ENCODE measurements around the gene PIAS2.
"Not testable (repeated sequence)": the region's sequence is repeated elsewhere in the genome, so short reads cannot be mapped to it uniquely, and the experiment has no call there.

Gene PIAS2

DNA sequence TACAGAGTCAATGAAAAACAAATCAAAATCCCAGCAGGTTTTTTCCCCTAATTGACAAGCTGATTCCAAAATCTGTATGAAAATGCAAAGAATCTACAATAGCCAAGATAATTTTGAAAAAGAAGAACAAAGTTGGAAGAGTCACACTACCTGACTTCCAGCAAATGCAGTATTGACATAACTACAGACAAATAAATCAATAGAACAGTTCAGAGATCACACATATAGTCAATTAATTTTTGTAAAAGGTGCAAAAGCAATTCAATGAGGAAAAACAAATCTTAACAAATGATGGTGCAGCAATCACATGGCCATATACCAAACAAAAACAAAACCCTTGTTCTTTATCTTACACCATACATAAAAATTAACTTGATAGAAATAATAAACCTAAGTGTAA, 85.9 kb downstream of the PIAS2 start:
- no peak for DNase-seq (ENCODE audit: low spot score)

DNA sequence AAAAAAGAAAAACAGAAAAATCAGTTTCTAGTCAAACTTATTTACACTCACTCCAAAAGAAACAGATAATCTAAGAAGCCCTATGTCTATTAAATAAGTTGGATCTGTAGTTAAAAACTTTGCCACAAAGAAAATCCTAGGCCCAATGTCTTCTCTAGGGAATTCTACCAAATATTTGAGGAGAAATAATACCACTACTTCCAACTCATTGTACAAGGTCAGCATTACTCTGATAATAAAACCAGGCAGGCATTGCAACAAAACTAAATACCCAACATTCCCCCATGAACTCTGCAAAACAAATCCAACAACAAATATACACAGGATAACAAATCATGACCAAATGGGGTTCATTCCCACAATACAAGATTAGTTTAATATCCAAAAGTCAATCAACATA, 86.7 kb downstream of the PIAS2 start:
- no peak for DNase-seq (ENCODE audit: low spot score)

DNA sequence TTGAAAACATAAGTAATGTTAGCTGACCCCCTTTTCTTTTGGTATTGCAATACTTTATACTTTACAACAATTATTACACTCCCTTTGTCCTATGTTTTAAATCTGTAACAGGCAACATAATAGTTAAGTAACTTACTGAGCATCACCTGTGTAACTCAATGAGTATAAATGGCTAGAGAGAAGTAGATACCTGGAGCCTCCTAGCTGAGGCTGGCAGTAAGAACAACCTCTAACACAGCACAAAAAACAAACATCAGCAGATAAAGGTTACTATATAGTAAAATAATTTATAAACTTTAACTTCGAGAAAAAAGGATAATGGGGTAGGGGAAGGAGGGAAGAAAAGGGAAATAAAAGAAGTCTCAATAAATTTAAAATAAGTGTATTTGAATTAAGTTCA, 87.4 kb downstream of the PIAS2 start:
- no peak for DNase-seq (ENCODE audit: low spot score)

DNA sequence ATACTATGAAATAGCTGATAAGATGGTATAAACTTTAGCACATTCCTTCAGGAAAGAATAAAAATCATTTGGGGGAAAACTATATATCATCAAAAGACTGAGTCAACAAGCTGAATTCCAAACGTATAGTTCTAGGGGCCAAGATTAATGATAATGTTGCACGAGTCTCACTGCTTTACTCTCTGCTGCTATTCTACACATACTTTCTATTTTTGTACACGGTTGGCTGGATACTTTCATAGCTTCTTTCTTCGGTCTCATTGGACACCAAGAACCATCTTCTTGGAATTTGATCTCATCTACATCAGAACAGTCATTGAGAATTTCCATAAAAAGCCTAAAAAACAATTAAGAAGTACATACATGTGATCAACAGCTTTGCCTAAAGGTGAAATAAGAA, 87.8 kb downstream of the PIAS2 start:
- DNase-seq (ENCODE audit: low spot score): no peak

DNA sequence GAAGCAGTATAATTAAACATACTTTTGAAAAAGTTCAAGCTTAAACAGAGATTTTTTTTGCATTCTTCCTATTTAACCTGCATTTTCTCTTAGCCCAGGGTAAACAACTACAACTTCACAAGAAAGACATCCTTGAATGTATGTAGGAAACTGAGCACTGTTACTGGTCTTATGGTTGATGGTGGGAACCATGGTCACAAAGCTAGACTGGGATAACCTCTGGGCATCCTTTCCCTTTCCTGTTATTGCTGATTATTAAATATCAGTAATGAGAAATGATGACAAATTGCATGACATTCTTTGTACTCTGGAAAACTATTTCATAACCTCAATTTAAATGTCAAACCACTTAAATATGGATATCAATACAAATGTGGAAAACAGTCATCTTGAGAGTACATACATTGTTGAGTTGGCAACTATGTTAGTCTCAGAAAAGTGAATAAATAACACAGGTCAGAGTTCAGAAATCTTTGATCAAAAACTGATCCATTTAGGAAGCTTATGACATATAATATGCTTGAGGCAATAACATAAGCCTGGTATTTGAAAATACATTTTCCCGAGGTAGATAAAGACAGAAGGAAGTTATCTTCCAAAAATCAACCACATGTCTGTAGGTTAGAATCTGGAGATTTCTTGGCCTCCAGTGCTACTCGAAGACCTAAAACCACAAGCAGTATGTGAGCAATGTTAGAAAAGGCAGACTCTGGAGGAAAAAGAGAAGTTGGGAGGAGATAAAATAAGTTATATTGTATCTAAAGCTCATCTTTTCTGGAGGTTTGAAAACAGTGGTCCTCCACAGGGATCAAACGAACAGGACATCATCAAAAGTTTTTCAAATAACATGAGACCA, 95.2 kb downstream of the PIAS2 start:
- no peak for DNase-seq (ENCODE audit: low spot score)

DNA sequence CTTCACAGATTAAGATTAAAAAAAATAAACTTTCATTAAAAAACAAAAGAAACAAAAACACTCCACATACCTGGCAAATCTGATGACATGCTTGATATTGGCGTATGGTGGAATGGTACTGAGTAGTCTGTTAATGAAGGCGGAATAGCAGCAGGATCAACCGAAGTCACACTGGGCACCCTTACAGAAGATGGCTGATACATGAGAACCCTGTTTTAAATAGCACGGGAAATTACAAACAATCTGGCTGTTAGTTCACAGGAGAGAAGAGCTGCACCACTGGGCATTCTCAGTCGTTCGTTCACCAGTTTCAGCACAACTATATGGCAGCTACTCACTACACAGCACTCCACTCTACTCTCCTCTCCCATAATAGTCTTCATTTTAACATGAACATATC, 96.4 kb downstream of the PIAS2 start:
- DNase-seq (ENCODE audit: low spot score): no peak

DNA sequence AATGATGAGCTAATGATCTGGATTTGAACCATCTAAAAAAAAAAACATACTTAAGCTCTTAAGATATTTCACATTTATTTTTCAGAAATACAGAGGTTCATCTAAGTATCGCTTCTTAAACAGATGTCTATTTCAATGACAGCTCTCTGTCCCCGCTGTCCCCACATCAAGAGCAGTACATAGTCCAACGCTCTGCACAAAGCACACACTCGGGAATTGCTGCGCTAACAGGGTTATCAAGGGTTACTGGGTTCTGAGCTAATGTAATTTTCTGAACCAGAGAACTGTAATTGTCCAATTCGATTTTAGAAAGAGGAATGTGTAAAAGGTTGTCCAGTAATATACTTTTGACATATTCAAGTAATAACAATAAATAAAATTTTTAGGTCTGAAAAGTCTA, 101.6 kb downstream of the PIAS2 start:
- DNase-seq (ENCODE audit: low spot score): no peak

DNA sequence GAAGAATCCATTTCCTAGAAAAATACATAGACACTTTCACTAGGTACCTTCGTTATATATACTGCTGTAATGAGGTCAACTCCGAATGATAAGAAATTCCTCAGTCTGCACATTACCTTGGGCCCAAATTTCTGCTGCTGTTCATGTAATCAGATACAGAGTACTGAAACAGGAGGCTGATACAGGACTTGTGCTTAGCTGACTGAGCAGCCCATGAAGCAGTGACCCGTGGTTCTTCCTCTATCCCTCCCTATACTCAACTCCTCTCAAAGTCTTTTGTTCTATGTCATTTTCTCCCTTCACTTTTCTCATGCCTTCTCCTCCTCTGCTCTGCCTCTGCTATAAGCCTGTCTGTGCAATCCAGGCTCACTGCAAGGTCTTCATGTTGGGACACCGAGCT, 102.9 kb downstream of the PIAS2 start:
- no peak for DNase-seq (ENCODE audit: low spot score)

DNA sequence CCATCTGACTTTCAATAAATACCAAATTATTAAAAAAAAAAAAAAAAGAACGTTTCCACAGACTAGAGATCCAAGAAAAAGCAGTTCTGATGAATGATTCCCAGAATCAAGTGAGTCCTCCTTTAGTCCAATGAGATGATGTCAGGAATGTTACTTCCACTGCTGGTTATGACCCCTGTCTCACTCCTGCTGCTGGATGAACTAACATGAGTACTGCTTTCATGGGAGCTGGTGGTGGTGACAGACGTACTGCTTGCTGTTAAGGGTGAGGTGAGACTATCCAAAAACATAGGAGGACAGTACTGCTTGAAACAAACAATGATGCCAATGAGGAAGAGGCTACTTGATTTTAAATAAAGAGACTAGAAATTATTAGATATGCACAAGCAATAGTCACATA, 105.0 kb downstream of the PIAS2 start:
- DNase-seq (ENCODE audit: low spot score): no peak

DNA sequence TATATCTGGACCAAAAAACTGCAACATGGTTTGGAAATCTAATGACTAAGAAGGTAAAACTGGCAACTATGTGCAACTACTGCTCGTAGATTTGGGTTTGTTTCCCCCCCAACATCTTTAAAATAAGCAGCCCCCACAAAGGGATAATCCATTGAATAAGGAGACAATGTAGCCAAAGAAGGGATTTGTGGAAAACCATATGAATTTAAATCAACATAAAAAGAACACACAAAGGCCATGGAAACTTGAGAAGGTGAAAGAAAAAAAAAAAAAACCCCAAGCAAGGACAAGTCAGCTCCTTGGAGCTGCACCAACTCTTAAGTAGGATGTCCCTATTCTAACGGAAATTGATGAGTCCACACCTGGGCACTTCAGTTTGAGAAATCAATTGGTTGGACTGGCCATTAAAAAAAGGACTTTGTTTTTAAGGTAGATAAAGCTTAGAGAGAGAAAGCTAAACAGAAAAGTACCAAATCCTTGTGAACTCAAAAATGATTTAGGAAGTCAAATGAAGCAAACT, 106.8 kb downstream of the PIAS2 start:
- no peak for DNase-seq (ENCODE audit: low spot score)

DNA sequence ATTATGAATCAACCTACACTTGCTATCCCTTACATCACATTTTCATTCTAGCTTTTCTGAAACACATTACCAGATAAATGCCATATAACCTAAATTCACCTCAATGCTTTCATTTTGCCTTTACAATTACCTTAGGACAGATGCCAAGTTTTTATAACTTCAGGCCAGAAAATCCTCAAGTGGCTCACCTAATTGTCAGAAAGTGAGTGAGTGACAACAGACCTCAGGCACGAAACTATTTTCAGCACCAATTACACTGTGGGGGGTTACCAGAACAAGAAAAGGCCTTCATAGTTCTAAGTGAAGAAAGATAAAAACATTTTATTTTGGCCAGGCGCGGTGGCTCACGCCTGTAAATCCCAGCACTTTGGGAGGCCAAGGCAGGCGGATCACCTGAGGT, 108.2 kb downstream of the PIAS2 start:
- no peak for DNase-seq (ENCODE audit: low spot score)

DNA sequence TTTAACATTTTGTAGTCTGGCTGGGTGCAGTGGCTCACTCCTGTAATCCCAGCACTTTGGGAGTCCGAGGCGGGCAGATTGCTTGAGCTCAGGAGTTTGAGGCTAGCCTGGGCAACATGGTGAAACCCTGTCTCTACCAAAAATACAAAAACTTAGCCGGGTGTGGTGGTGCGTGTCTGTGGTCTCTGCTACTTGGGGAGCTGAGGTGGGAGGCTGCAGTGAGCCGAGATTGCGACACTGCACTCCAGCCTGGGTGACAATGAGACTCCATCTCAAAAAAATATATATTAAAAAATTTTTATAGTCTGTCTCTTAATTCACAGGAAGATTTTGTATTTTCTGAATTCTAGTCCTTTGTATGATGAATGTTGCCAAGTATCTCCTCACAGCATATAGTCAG, 121.4 kb downstream of the PIAS2 start:
- DNase-seq (ENCODE audit: low spot score): not testable (repeated sequence)

DNA sequence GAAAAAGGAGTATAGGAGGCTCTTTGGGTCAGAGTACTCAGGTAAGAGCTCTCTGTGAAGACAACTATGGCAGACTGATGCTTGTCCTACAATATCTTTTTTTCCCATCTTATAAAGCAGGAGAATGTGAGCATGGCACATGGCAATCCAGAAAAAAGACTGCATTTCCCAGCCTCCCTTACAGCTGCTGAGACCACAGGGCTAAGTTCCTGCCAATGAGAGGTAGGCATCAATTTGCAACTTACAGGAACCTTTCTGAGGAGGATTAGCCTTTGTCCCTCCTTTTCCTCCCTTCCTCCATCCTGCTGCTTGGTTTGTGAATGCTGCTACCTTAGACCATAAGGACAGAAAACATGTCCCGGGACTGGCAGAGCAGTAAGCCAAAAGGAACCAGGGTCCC, 122.7 kb downstream of the PIAS2 start:
- no peak for DNase-seq (ENCODE audit: low spot score)

DNA sequence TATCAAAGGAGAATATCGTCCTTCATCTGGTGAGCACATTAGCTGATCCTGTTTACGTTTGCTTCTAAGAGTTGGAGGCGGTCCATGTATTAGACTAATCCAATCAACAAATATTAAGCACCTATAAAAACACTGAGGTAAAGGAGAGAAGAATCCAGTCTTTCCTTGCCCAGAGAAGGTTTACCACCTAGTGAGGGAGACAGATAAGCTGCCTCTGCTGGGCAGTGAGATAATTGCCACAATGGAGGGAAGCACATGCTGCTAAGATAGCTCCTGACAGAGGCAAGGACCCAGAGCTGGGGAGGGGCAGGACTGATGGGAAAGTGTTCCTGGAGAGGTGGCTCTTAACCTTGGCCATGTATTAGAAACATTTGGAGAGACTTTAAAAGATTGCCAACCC, 123.7 kb downstream of the PIAS2 start:
- DNase-seq (ENCODE audit: low spot score): no peak

DNA sequence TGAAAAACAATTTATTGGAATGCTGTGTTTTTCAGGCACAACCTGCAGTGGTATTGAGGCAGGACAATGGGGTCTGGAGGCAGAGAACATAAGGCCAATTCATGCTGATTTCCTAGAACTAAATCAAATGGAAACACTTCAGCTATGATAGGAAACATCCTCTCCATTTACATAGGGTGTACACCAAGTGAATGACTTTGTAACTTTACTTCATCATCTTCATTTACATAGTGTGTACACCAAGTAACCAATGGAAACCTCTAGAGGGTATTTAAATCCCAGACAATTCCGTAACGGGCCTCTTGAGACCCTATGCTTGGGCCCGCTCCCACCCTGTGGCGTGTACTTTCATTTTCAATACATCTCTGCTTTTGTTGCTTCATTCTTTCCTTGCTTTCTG, 128.2 kb downstream of the PIAS2 start:
- DNase-seq (ENCODE audit: low spot score): no peak

DNA sequence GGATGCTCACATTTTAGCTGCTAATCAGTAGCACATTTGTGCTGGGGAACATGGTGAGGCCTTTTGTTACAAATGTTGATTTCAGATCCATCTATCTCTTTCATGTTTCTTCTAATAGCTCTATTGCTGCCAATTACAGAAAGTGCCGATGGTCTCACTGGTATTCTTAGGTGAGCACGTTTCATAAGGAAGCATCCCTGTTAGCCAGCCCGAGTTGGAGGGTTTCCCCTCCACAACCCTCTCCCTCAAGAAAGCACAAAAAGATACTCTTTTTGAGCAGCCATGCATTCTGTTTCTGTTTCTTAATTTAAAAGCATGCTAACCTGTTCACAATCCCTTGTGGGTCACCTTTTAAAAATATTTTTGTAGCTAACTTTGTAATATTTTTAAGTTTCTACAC, 129.6 kb downstream of the PIAS2 start:
- no peak for DNase-seq (ENCODE audit: low spot score)

DNA sequence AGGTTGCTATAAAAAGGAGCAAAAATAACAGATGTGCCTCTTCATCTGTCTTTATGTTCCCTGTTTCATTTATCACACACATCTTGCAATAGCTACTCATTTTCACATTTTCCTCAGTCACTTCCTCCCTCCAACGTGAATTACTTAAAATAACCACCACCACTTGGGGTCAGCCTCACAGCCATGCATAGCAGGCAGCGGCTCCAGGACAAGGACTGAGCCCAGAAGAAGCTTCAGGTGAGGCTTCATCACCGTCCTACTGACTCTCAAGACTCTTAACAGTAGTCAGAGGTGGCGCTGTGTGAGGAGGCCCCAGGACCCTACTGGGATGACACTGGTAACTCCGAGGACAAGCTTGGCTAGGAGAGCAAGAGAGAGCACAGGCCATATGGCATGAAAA, 144.9 kb downstream of the PIAS2 start:
- no peak for DNase-seq (ENCODE audit: low spot score)

DNA sequence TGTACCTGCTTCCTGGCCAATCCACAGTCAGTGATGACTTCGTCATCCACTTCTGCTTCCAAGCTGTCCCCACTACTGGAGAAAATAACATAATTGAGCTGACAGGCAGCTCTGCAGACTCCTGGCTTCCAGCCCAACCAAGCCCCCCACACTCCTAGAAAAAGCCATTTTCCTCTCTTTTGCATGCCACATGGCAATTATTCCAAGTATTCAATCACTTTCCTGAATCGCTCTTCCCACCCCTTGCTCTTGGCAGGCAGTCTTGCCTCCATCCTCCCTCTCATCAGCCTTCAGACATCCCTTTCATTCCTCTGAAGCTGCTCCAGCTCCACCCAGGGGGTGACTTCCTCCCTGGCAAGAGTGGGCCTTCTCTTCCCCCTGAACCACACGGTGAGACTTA, 146.2 kb downstream of the PIAS2 start:
- no peak for DNase-seq (ENCODE audit: low spot score)

DNA sequence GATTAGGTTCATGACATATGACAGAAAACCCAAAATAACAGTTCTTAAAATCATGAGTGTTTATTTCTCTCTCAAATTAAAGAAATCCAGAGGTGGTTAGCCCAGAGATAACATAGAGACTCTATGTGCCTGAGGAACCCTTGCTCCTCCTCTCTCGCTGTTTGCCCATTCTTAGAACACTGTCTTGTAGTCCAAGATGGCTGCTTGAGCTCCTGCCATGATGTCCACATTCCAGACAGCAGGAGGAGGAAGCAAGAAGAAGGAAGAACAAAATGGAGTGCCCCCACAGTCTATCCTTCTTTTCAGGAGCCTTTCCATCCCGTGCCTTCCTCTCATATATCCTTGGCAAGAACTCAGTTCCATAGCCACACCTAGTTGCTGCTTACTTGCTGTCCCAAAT, 146.6 kb downstream of the PIAS2 start:
- DNase-seq (ENCODE audit: low spot score): no peak

DNA sequence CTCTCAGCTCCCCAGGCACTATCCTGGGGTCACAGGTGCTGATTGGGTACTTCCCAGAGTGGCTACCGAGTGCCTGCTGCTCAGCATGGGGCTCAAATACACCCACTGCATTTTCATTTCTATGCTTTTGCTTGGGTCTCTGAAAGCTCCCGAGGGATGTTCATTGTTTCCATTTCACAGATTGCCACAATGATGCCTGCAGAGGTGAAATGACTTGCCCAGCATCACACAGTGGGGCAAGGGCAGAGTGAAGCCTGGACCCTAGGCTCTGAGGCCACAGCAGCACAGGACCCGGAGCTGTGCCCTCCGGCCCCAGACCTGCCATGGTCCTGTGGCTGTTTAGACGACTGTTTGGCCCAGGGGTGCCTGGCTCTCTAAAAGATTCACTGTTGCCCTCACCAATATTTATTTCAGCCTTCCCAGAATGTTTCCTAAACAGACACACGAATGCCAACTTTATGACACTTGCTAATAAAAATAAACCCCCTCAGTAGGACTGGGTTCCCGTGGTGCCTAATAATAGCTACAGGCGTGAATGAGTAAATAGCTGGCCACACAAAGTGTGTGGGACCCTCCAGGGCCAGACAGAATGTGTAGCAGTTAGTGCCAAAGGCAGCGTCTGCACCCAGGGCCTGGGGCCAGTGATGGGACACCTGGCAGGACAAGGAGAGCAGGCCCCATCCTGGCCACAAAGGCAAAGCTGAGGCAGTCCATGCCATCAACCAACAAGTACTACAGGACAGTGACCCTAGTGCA, 149.0 kb downstream of the PIAS2 start:
- no peak for DNase-seq (ENCODE audit: low spot score)

DNA sequence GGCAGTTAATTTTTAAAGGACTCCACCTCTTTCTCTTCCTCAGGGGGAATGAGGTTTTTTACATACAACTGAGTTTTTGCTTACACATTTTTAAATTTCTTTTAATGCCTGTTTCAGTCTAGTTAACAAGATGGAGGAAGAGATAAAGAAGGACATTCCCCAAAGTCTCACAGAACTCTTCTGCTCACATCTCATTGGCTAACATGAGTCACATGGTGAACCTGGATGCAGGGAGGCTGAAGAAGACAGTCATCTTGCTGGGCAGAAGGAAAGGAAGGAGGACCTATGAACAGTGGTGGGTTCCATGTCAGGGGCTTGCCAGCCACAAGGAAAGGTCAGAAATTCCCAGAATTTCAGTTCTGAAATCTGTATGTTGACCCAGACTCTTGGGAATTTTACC, 150.1 kb downstream of the PIAS2 start:
- DNase-seq (ENCODE audit: low spot score): no peak

DNA sequence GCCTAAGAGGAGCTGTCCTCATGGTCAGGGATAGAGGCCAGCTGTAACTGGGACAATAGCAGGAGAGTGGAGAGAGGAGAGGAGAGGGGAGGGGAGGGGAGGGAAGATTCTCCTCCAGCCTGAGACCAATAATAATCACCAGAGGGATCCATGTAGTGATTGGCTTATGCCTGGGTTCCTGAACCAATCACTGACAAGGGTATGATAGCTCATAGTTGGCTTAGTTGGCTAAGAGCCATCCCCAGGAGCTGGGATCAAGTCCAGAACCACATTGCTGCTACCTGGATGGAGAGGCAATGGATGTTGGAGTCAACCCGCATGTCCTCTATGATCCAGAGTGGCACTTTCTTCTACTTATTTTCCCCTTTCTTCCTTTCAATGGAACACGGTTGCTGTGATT, 152.7 kb downstream of the PIAS2 start:
- DNase-seq (ENCODE audit: low spot score): no peak

DNA sequence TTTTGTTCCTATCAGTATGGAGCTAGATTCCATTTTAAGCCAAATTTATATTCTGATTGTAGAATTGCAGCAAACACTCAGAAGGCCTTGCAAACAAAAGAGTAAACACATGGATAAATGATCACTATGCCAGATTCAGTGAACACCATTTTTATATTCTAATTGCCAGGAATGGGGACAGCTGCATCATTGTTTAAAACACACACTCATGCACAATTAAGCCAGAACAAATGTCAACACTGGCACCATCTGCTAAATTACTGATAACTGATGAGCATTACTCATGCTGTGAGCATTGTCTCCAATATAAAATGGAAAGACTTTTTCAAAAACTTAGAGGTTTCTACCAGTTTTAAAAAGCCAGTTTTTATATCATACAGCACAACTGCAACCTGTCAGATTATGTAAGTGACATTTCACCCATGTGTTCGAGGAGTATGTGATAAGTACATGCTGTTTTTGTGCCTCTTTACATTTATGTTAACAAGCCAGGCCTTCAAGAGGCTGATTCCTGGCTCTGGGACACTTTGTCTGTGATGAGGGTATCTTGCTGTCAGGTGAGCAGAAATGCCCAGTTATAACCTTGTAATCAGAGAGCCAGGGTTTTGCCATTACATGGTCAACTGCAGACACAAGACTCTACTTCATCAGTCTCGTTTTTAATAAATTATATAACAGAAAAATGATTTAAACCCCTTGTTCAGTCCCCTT, 156.1 kb downstream of the PIAS2 start:
- DNase-seq (ENCODE audit: low spot score): no peak
